Measurements from ENCODE around the gene NMT2.

NMT2 gene

GRCh38 chr10:15091418-15091817 lies 77.1 kb downstream of the NMT2 start:
- H3K36me3 ChIP-seq (replicated peaks) = no peaks in the 10 kb centered on the region
- TF ChIP-seq CTCF (IDR thresholded peaks at IDR 0.05; ENCODE audit: low read depth, low read length, missing control alignments) = no peak
- in situ Hi-C loops (cut with HindIII; ENCODE audit: low pct_ligation_motif_present, low sequenced_read_pairs) = no loop called here
- H3K27me3 ChIP-seq (replicated peaks) = no peaks in the 10 kb centered on the region
- no peak overlapping the region for H3K27ac ChIP-seq
- H3K4me3 ChIP-seq (ENCODE audit: low read depth, low read length) = no peak overlapping the region
- no peak for DNase-seq

GRCh38 chr10:15088428-15089261 lies 79.8 kb downstream of the NMT2 start, which contains the start of gene ACBD7:
ACBD7 (minus strand) TSS chr10:15088776; CDS start chr10:15088728, 48 bp downstream.
- H3K27ac ChIP-seq = no peak within 1 kb of the TSS
- in situ Hi-C loops (cut with HindIII; ENCODE audit: low pct_ligation_motif_present, low sequenced_read_pairs) = no loop called here
- TF ChIP-seq CTCF (IDR thresholded peaks at IDR 0.05; ENCODE audit: low read depth, low read length, missing control alignments) = peak; percentile 32
- DNase-seq = peak; percentile 66
- H3K27me3 ChIP-seq (replicated peaks) = no peaks in the 10 kb centered on the region
- H3K36me3 ChIP-seq (replicated peaks) = no peaks in the 10 kb centered on the region
- peak within 1 kb of the TSS; percentile 67 for H3K4me3 ChIP-seq (ENCODE audit: low read depth, low read length)

- Histone ChIP-seq H3K27ac (peak overlapping the region; percentile 70), H3K36me3 (replicated peaks) (no peaks in the 10 kb centered on the region), H3K27me3 (replicated peaks) (no peaks in the 10 kb centered on the region), H3K4me3 (ENCODE audit: low read depth, low read length) (peak overlapping the region; percentile 56)
- DNase-seq = peak; percentile 99
- in situ Hi-C loops (cut with HindIII; ENCODE audit: low pct_ligation_motif_present, low sequenced_read_pairs) = no loop called here
- TF ChIP-seq CTCF (IDR thresholded peaks at IDR 0.05; ENCODE audit: low read depth, low read length, missing control alignments) = peak; percentile 15
Observed at GRCh38 chr10:15084502-15084922, 84.0 kb downstream of the NMT2 start.

- peak overlapping the region; percentile 70 for H3K27ac ChIP-seq
- in situ Hi-C loops (cut with HindIII; ENCODE audit: low pct_ligation_motif_present, low sequenced_read_pairs) = no loop called here
- no peaks in the 10 kb centered on the region for H3K27me3 ChIP-seq (replicated peaks)
- no peaks in the 10 kb centered on the region for H3K36me3 ChIP-seq (replicated peaks)
- no peak for TF ChIP-seq CTCF (IDR thresholded peaks at IDR 0.05; ENCODE audit: low read depth, low read length, missing control alignments)
- DNase-seq = no peak
- H3K4me3 ChIP-seq (ENCODE audit: low read depth, low read length) = peak overlapping the region; percentile 56
Observed at GRCh38 chr10:15083674-15084501, 84.6 kb downstream of the NMT2 start.

- no peak for TF ChIP-seq CTCF (IDR thresholded peaks at IDR 0.05; ENCODE audit: low read depth, low read length, missing control alignments)
- Histone ChIP-seq H3K36me3 (replicated peaks) (no peaks in the 10 kb centered on the region), H3K27ac (no peak overlapping the region), H3K27me3 (replicated peaks) (no peaks in the 10 kb centered on the region), H3K4me3 (ENCODE audit: low read depth, low read length) (no peak overlapping the region)
- in situ Hi-C loops (cut with HindIII; ENCODE audit: low pct_ligation_motif_present, low sequenced_read_pairs) = no loop called here
- DNase-seq = no peak
Observed at GRCh38 chr10:15075421-15075820, 93.1 kb downstream of the NMT2 start.

Measured in brain microvascular endothelial cell (primary cell).